ENCODE results near the gene CNKSR3.

The CNKSR3 gene

DNA sequence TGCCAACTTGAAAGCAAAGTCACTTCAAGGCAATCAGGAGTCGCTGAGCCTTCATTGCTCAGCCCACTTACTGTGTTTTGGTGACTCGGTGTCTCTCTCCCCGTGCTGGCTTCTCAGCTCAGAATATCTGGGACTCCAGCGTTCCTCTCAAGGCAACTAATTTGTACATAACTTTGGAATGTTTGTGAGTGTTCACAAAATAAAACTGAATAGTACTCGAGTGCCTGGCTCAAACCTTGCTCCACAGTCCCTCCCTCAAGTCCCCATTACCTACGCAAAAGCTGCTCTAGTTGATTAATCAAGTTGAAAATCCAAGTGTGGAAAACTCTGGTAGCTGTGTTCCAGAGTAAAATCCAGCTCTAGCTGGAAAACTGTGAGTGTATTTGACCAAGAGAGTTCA is 162.5 kb downstream of the CNKSR3 start:
- TF ChIP-seq FOXP2 (optimal IDR thresholded peaks at IDR 0.05; ENCODE audit: borderline replicate concordance, extremely low read depth, extremely low read length, insufficient read depth): no peak
- TF ChIP-seq POLR2AphosphoS5 (IDR thresholded peaks at IDR 0.05; ENCODE audit: low read depth, low read length): no peak
- TF ChIP-seq, protein P1, sequence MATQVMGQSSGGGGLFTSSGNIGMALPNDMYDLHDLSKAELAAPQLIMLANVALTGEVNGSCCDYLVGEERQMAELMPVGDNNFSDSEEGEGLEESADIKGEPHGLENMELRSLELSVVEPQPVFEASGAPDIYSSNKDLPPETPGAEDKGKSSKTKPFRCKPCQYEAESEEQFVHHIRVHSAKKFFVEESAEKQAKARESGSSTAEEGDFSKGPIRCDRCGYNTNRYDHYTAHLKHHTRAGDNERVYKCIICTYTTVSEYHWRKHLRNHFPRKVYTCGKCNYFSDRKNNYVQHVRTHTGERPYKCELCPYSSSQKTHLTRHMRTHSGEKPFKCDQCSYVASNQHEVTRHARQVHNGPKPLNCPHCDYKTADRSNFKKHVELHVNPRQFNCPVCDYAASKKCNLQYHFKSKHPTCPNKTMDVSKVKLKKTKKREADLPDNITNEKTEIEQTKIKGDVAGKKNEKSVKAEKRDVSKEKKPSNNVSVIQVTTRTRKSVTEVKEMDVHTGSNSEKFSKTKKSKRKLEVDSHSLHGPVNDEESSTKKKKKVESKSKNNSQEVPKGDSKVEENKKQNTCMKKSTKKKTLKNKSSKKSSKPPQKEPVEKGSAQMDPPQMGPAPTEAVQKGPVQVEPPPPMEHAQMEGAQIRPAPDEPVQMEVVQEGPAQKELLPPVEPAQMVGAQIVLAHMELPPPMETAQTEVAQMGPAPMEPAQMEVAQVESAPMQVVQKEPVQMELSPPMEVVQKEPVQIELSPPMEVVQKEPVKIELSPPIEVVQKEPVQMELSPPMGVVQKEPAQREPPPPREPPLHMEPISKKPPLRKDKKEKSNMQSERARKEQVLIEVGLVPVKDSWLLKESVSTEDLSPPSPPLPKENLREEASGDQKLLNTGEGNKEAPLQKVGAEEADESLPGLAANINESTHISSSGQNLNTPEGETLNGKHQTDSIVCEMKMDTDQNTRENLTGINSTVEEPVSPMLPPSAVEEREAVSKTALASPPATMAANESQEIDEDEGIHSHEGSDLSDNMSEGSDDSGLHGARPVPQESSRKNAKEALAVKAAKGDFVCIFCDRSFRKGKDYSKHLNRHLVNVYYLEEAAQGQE (IDR thresholded peaks at IDR 0.05; ENCODE audit: insufficient read depth in 1 of 2, low read depth in 2 of 2, low read length in 2 of 2): no peak
- no peak for TF ChIP-seq TAF1 (IDR thresholded peaks at IDR 0.05; ENCODE audit: borderline replicate concordance, insufficient read depth, low read length)
- TF ChIP-seq SIN3A (IDR thresholded peaks at IDR 0.05; ENCODE audit: borderline replicate concordance, insufficient read depth, low read length): no peak

DNA sequence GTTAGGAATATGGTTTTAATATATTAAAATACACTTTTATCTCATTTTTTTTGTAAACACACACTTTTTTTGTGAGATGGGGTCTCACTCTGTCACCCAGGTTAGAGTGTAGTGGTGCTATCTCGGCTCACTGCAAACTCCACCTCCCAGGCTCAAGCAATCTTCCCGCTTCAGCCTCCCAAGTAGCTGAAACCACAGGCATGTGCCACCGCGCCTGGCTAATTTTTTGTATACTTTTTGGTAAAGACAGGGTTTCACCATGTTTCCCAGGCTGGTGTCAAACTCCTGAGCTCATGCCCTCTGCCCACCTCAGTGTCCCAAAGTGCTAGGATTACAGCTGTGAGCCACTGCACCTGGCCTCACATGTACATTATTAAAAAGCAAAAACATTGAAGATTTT is 164.7 kb downstream of the CNKSR3 start:
- TF ChIP-seq FOXP2 (optimal IDR thresholded peaks at IDR 0.05; ENCODE audit: borderline replicate concordance, extremely low read depth, extremely low read length, insufficient read depth): no peak
- TF ChIP-seq, protein P1 (IDR thresholded peaks at IDR 0.05; ENCODE audit: insufficient read depth in 1 of 2, low read depth in 2 of 2, low read length in 2 of 2): no peak
- no peak for TF ChIP-seq POLR2AphosphoS5 (IDR thresholded peaks at IDR 0.05; ENCODE audit: low read depth, low read length)
- TF ChIP-seq SIN3A (IDR thresholded peaks at IDR 0.05; ENCODE audit: borderline replicate concordance, insufficient read depth, low read length): no peak
- no peak for TF ChIP-seq TAF1 (IDR thresholded peaks at IDR 0.05; ENCODE audit: borderline replicate concordance, insufficient read depth, low read length)

DNA sequence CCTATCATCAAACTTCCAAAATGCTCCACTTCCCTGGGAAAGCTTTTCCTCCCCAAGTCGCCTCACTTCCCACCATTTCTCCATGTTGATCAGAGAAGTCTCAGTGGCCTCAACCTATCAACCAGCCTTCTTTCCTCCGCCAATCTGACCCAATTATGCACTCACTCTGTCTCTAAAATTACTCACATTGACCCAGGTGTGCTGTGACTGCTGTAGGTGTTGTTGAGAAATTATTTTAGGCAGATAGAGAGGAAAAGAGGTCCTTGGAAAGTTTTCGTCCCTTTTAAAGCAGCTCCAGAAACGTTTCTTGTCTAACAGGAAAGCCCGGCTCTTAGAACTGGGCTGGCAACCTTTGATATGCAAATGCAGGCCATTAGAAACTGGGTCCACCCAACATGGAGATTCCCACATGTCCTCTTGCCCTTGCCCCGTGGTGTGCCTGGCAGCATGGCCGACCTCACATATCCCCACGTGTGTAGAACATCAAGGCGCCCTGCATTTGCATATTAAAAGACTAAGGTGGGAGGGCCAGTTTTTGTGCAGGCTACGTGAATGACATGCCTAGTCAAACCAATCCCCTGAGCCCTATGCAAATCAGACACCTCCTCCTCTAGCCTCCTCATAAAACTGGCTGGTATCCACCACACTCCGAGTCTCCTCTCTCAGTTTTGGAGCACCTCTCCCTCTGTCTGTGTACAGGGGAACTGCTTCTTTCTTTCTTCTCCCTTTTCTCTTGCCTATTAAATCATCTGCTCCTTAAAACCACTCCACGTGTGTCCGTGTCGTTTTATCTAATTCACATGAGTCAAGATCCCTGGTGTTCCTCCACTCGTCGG is 166.8 kb downstream of the CNKSR3 start:
- TF ChIP-seq, protein P1 (IDR thresholded peaks at IDR 0.05; ENCODE audit: insufficient read depth in 1 of 2, low read depth in 2 of 2, low read length in 2 of 2): no peak
- TF ChIP-seq TAF1 (IDR thresholded peaks at IDR 0.05; ENCODE audit: borderline replicate concordance, insufficient read depth, low read length) (no peak), POLR2AphosphoS5 (IDR thresholded peaks at IDR 0.05; ENCODE audit: low read depth, low read length) (no peak), FOXP2 (optimal IDR thresholded peaks at IDR 0.05; ENCODE audit: borderline replicate concordance, extremely low read depth, extremely low read length, insufficient read depth) (no peak), SIN3A (IDR thresholded peaks at IDR 0.05; ENCODE audit: borderline replicate concordance, insufficient read depth, low read length) (no peak)

DNA sequence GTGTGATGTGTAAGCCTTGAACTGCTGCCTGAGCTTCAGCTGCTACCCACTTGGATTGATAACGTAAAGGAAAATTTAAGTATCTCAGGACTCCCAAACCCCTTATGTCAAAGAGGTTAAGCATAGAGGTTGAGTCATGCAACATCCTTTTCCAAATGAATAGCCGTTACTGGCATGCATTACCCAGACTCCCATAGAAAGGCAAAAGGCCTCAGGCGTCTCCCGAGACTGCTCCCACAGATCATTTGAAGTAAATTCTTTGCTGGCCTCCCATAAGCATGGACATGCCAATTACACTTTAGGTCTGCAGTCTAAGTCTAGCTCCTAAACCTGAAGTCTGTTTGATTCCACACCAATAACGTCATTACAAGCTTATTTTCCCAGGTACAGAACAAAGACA is 168.6 kb downstream of the CNKSR3 start:
- TF ChIP-seq POLR2AphosphoS5 (IDR thresholded peaks at IDR 0.05; ENCODE audit: low read depth, low read length) (no peak), TAF1 (IDR thresholded peaks at IDR 0.05; ENCODE audit: borderline replicate concordance, insufficient read depth, low read length) (no peak), SIN3A (IDR thresholded peaks at IDR 0.05; ENCODE audit: borderline replicate concordance, insufficient read depth, low read length) (no peak), FOXP2 (optimal IDR thresholded peaks at IDR 0.05; ENCODE audit: borderline replicate concordance, extremely low read depth, extremely low read length, insufficient read depth) (no peak)
- TF ChIP-seq, protein P1 (IDR thresholded peaks at IDR 0.05; ENCODE audit: insufficient read depth in 1 of 2, low read depth in 2 of 2, low read length in 2 of 2): no peak

Data from PFSK-1 (cell line).